Fibroblast of the aortic adventitia (primary cell): Measurements from ENCODE around the gene PPP1R26. TPM values are rescaled to one million over a fixed set of nuclear protein-coding genes. Genes with fewer than 3 reads are reported as not detected.

Experiments used
- DNase-seq: peaks from one replicate; pipeline ENCODE4 v3.0.0-alpha.2; 2010; ENCODE audit warnings: low read depth
- H3K4me3 ChIP-seq: 2 replicates; pipeline ENCODE4 v1.5.1; 2011; ENCODE audit warnings: low read depth, mild to moderate bottlenecking, control low read depth, low read length, moderate library complexity
- CTCF ChIP-seq: IDR thresholded peaks from 2 replicates; pipeline ENCODE4 v1.5.1; 2011; ENCODE audit warnings: mild to moderate bottlenecking, low read length, control low read depth, inconsistent platforms; ENCODE audit not compliant: insufficient read depth
- total RNA-seq: library from RNA; depleted of rRNA; stranded (reverse); fragments of >200 nt; gene quantifications from 2 replicates; pipeline ENCODE4 v1.2.3, GENCODE V29; 2012; ENCODE audit warnings: low replicate concordance

The PPP1R26 gene
- total RNA-seq, 1 donor = 2.8 TPM

DNA sequence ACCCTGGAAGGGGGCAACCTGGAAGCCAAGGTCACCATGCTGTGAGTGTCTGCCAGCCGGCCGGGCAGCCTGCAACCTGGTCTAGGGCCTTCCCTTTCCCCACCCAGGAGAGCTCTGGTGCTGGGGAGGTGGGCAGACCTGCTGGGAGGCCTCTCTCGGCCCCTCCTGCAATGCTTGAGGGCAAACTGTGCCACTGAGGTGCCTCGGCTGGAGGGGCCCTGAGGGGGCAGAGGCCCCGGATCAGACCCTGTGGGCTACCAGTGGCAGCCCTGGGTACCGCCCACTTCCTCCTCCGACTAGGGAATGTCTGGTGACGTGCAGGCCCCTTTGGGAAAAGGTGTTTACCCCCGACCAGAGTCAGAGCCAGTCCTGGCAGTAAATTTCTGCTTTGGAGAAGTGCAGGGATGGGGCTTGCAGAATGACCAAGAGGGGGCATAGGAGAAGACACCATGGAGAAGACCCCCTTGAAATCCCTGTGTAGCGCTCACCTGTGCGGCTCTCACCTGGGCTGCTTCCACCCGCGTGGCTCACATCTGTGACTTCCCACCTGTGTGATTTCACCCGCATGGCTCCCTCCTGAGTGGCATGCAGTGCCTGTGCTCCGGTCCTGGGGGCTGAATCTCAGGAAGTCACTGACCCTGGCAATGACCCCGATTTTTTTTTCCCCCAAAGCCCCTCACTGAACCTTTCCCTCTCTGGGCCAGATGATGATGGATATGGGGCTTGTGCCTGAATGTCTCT lies 42.7 kb downstream of the PPP1R26 start:
- no peak for TF ChIP-seq CTCF
- no peak overlapping the region for H3K4me3 ChIP-seq
- DNase-seq = no peak

DNA sequence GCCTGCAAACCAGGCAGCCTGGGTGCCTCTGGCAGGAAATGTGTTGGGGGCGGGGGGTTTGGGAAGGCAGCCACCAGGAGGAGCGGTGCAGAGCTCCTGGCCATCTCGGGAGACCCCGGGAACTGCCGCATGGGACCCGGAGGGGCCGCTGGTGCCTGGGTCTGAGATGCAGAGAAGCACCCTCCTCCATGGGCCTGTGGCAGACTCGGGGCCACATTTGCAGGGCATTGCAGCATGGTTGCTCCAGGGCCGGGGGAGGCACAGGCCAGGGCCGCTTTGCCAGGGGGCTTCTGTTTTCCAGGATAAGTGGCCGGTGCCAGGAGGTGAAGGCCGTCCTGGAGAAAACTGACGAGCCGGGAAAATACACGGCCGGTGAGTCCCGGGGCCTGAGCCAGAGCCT lies 43.3 kb downstream of the PPP1R26 start:
- H3K4me3 ChIP-seq = no peak overlapping the region
- DNase-seq = no peak
- TF ChIP-seq CTCF = no peak

DNA sequence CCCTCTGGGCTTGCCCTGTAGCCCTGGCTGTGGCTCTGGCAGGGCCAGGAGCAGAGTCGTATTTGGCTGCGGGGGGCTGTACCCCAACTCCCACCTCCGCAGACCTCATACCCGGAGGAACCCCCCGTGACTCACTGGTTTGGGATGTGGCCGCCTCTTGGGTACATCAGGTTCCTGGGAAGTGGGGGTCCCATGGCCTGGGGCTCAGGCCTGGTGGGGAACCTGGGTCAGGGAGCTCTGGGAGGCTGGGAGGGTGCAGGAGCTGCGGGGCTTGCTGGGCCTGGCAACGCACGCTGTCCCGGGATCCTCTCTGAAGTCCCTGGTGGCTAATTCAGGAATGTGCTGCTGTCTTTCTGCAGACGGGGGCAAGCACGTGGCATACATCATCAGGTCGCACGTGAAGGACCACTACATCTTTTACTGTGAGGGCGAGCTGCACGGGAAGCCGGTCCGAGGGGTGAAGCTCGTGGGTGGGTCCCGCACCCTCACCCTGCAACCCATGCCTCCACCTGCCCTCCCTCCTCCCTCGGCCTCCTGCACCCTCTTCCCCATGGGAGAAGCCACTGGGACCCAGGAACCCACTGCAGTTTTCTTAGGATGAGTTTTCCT lies 44.0 kb downstream of the PPP1R26 start:
- DNase-seq = no peak
- no peak for TF ChIP-seq CTCF
- H3K4me3 ChIP-seq = no peak overlapping the region

- H3K4me3 ChIP-seq = no peak overlapping the region
- no peak for DNase-seq
- no peak for TF ChIP-seq CTCF
Observed at GRCh38 chr9:135524130-135524861, 44.7 kb downstream of the PPP1R26 start.

GRCh38 chr9:135525241-135526088 lies 45.9 kb downstream of the PPP1R26 start:
- TF ChIP-seq CTCF = no peak
- H3K4me3 ChIP-seq = no peak overlapping the region
- no peak for DNase-seq

DNA sequence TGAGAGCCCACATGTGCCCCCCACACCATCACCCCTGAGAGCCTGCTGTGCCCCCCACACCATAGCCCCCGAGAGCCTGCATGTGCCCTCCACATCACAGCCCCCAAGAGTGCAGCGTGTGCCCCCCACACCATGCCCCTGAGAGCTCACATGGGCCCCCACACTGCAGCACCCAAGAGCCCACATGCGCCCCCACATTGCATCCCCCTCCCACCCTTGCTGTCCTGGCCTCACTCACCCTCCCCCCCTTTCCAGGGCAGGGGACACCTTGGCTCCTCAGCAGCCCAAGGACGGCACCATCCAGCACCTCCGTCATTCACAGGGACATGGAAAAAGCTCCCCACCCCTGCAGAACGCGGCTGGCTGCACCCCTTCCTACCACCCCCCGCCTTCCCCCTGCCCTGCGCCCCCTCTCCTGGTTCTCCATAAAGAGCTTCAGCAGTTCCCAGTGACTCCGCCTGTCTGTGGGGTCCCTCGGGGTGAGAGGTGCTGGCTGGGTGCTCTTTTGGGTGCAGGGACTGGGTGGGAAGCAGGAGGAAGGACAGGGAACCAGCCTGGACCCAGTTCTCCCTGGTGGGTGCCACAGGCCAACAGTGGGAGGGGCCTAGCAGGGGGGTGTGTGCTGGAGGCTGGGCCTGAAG lies 46.6 kb downstream of the PPP1R26 start:
- no peak for TF ChIP-seq CTCF
- no peak overlapping the region for H3K4me3 ChIP-seq
- no peak for DNase-seq
